C4-2B (cell line): ENCODE data around the gene LRRC2.

Experiments used
- H3K27ac ChIP-seq: fragments of 450-650 bp; 2 replicates; pipeline ENCODE4 v1.5.1; 2017
- CTCF ChIP-seq: fragments of 450-650 bp; conservative IDR thresholded peaks from 2 replicates; pipeline ENCODE4 v1.5.1; 2017; ENCODE audit warnings: mild to moderate bottlenecking
- ZFX ChIP-seq: fragments of 450-650 bp; IDR thresholded peaks from 2 replicates; pipeline ENCODE4 v1.6.1; 2017

Gene LRRC2

DNA sequence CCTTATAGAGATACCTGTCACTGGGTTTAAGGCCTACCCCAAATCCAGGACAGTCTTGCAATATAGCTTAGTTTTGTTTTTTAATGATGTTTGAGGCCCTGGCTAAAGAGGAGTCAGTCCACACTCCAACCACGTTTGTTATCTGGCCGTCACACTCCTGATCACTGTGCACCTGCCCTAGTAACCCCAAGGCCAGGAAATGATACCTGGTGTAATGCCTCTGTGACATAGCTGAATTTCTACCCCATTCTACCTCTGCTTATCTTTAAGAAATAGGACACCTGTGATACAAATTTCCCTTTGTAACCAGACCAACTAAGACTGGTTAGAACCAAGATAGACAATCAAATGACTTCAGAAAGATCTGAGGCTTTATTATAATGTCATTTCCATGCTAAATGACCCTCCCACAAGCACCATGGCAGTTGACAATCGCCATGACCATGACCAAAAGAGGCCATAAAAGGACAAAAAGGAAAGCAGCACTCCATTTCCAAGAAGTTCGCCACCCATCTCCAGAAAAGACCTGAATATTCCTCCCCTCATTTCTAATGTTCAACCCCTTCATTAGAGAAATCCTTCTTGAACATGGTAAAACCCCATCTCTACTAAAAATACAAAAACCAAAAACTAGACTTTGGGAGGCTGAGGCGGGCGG is 73.1 kb downstream of the LRRC2 start:
- no peak for TF ChIP-seq ZFX
- TF ChIP-seq CTCF, result no peak
- no peak overlapping the region for H3K27ac ChIP-seq

DNA sequence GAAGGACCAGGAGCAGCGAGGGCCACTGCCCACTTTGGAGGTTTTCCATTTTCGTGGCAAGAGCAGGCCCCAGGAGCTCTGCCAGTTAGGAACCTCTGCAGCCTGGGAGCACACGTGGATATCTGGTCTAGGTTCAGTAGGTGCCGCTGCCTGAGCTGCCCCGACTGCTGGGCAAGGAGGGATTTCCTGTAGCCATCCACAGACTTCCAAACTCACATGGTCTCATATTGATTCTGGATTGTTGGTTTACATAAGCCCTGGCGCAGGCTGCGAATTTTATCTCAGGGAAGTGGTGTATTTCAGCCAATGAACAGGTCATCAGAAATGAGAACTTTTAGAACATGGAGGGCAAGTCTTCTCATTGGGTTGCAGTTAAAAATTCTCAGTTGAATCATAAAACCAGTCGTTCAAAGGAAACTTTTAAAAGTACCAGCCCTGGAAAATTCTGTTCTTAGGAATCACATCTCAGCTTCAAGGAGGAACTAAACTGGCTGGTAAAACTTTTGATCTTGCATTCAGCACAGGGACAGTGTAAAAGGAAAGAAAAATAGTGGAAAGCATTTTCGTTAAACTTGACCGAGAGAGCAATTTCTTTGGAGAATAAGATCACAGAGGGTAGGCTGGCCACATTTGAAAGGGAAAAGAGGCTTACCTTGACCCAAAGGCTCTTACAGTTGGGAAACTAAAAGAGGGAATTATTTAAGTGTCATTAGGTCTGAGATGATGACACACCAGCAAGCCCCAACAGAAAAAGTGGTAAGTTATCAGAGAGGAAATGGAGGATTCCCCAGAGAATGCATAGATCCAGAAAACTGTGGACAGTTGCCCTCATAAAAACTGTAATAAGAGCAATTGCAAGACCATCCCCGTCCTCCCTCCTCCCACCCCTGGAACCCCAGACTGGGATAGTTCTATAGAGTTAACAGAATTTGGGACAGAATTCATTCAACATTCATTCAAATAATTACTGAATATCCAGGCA is 74.7 kb downstream of the LRRC2 start:
- H3K27ac ChIP-seq, result no peak overlapping the region
- TF ChIP-seq ZFX (no peak), CTCF (no peak)

GRCh38 chr3:46490338-46491084 is 75.6 kb downstream of the LRRC2 start:
- no peak overlapping the region for H3K27ac ChIP-seq
- no peak for TF ChIP-seq ZFX
- TF ChIP-seq CTCF, result no peak

DNA sequence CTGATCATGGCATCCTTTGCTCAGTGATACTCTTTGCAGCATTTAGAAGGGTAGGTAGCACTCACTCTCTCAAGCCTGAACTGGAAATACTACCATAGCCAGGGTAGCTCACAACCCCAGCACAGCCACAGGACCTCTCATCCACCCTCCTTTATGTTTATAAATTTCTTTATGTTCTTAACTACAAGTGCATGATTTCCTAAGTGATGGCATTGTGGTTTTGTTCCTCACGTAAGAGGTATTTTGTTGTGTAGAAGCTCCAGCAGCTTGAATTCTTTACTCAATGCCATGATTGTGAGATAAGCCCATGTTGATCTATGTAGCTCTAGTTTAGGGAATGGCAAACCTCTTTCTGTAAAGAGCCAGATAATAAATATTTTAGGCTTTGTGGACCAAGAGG is 76.2 kb downstream of the LRRC2 start:
- H3K27ac ChIP-seq, result no peak overlapping the region
- no peak for TF ChIP-seq ZFX
- TF ChIP-seq CTCF, result no peak

GRCh38 chr3:46489381-46489780 is 76.7 kb downstream of the LRRC2 start:
- TF ChIP-seq ZFX, result no peak
- TF ChIP-seq CTCF, result no peak
- H3K27ac ChIP-seq, result no peak overlapping the region

- H3K27ac ChIP-seq, result no peak overlapping the region
- TF ChIP-seq CTCF (peak; percentile 96), ZFX (no peak)
Observed at GRCh38 chr3:46488735-46489361, 77.3 kb downstream of the LRRC2 start.
